PC-3 (cell line): ENCODE results near the gene EXOSC10. TPM values are rescaled to one million over a fixed set of nuclear protein-coding genes. Genes with fewer than 3 reads are reported as not detected.
A peak's percentile ranks its signal among the peaks of the same experiment; 100 is the strongest.

Experiments
- ATAC-seq: fragments of 200-7000 bp; cut with Tn5 transposase; 2 replicates; pipeline ENCODE4 v1.9.1; 2020; ENCODE audit warnings: mild to moderate bottlenecking, moderate library complexity
- BruUV-seq: library from RNA; stranded (reverse); fragments of 400-500 nt; replicated peaks from 2 replicates; lab custom pipeline; 2021; lab: Mats Ljungman, UMichigan
- CTCF ChIA-PET: fragments of 300-600 bp; sonication (Branson Sonifier 250); formaldehyde crosslinking; loops from one replicate; lab custom pipeline; 2022; ENCODE audit warnings: antibody characterized with exemption; lab: Charles Lee
- POLR2A ChIA-PET: fragments of 300-600 bp; sonication (Branson Sonifier 250); formaldehyde crosslinking; loops from one replicate; lab custom pipeline; 2022; ENCODE audit warnings: antibody characterized with exemption; ENCODE audit not compliant: unreplicated experiment; lab: Charles Lee
- DNase-seq: peaks from one replicate; pipeline ENCODE4 v3.0.0-alpha.2; 2015
- H2AFZ ChIP-seq: fragments of 300-600 bp; sonication (generic); 2 replicates; pipeline ENCODE4 v1.6.0; 2016; ENCODE audit warnings: antibody characterized with exemption, low read length
- H3F3A ChIP-seq: fragments of 300-600 bp; sonication (generic); one replicate; pipeline ENCODE4 v1.6.0; 2017; ENCODE audit warnings: antibody characterized with exemption, low read length, control low read depth, mild to moderate bottlenecking; ENCODE audit not compliant: unreplicated experiment
- H3K27ac ChIP-seq: fragments of 300-600 bp; sonication (generic); 2 replicates; pipeline ENCODE4 v1.5.1; 2016; ENCODE audit warnings: mild to moderate bottlenecking, low read length
- H3K27me3 ChIP-seq: fragments of 300-600 bp; sonication (generic); 2 replicates; pipeline ENCODE4 v1.6.1; 2016; ENCODE audit warnings: low read length, mixed read lengths
- H3K36me3 ChIP-seq: fragments of 300-600 bp; sonication (generic); 2 replicates; pipeline ENCODE4 v1.6.1; 2016; ENCODE audit warnings: low read depth, mixed run types, low read length, mixed read lengths
- H3K4me1 ChIP-seq: fragments of 300-600 bp; sonication (generic); 2 replicates; pipeline ENCODE4 v1.5.1; 2016; ENCODE audit warnings: low read length; ENCODE audit not compliant: insufficient read depth
- H3K4me2 ChIP-seq: fragments of 300-600 bp; sonication (generic); 2 replicates; pipeline ENCODE4 v1.6.0; 2016; ENCODE audit warnings: low read length
- H3K4me3 ChIP-seq: fragments of 300-600 bp; sonication (generic); 2 replicates; pipeline ENCODE4 v1.5.1; 2016; ENCODE audit warnings: mild to moderate bottlenecking, low read length, mixed read lengths
- H3K79me2 ChIP-seq: fragments of 300-600 bp; sonication (generic); 2 replicates; pipeline ENCODE4 v1.6.1; 2017; ENCODE audit warnings: low read length, mixed read lengths
- H3K9ac ChIP-seq: fragments of 300-600 bp; sonication (generic); 2 replicates; pipeline ENCODE4 v1.6.0; 2016; ENCODE audit warnings: mild to moderate bottlenecking, low read length
- H3K9me2 ChIP-seq: fragments of 300-600 bp; sonication (generic); replicated peaks from 2 replicates; pipeline ENCODE4 v1.6.1; 2016; ENCODE audit warnings: mixed run types, low read length, mixed read lengths
- H3K9me3 ChIP-seq: fragments of 300-600 bp; sonication (generic); 2 replicates; pipeline ENCODE4 v1.6.1; 2016; ENCODE audit warnings: low read length, mixed read lengths
- H4K20me1 ChIP-seq: fragments of 300-600 bp; sonication (generic); 2 replicates; pipeline ENCODE4 v1.6.1; 2016; ENCODE audit warnings: low read length, mixed read lengths
- EZH2 ChIP-seq: fragments of 300-600 bp; sonication (generic); IDR thresholded peaks from one replicate; pipeline ENCODE4 v1.6.1; 2017; ENCODE audit warnings: antibody characterized with exemption, mild to moderate bottlenecking, low read length; ENCODE audit not compliant: unreplicated experiment
- EZH2phosphoT487 ChIP-seq: fragments of 300-600 bp; sonication (generic); IDR thresholded peaks from 2 replicates; pipeline ENCODE4 v1.6.1; 2018; ENCODE audit warnings: mild to moderate bottlenecking, antibody characterized with exemption, low read length, borderline replicate concordance
- intact Hi-C: fragments of 100-400 bp; cut with micrococcal nuclease; formaldehyde crosslinking; loops from 2 replicates; pipeline ENCODE4 v1.9.0; 2023
- total RNA-seq: library from RNA; depleted of rRNA; stranded (reverse); fragments of >200 nt; gene quantifications from 2 replicates; pipeline ENCODE4 v1.2.3, GENCODE V29; 2014
- TF ChIP-seq, protein P1 (sequence below): fragments of 300-600 bp; sonication (generic); conservative IDR thresholded peaks from 2 replicates; pipeline ENCODE4 v1.5.1; 2017; ENCODE audit warnings: antibody characterized with exemption, low read depth, mild to moderate bottlenecking, low read length

Gene EXOSC10
- total RNA-seq, 1 experiment from 2014 or later = 96.3 TPM

DNA sequence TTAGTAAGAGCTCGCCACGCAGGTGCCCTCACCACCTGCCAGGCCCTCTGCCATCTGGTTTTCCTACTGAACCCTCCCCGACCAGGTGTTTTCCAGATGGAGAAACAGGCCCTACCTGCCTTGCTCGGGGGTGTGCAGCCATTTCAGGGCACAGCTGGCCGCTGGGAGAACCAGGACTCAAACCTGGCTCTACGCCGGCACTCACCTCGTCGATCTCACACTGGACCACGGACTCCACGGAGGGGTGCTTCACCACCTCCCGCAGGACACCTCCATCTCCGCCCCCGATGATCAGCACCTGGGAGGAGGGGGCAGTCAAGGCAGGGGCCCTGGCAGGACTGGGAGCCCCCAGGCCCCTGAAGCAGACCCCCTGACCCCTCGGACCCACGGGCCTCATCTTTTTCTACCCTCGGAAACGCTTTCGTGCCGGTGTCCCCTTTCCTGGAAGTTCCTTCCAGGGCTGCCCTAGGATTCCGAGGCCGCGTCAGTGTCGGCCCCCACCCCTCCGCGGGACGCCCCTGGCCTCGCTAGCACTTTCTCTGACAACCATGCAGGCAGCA lies 41.0 kb downstream of the EXOSC10 start:
- intact Hi-C loops = no loop called here
- DNase-seq (no peak), ATAC-seq (no peak)
- no peaks in the 10 kb centered on the region for H3K9me2 ChIP-seq
- CTCF ChIA-PET = no interaction called here
- H3K9ac ChIP-seq = peak overlapping the region; percentile 99
- peak overlapping the region; percentile 100 for H3K4me3 ChIP-seq
- H4K20me1 ChIP-seq = no peaks in the 10 kb centered on the region
- TF ChIP-seq EZH2 (no peak), EZH2phosphoT487 (no peak)
- no peaks in the 10 kb centered on the region for H3K27me3 ChIP-seq
- H3K9me3 ChIP-seq = no peaks in the 10 kb centered on the region
- H3K36me3 ChIP-seq = peaks cover 21% of the 10 kb centered on the region
- H3K4me2 ChIP-seq = peak overlapping the region; percentile 99
- POLR2A ChIA-PET = interaction anchor here (0.6 kb wide), 1 partner anchor 138 kb away, joined by 5 read pairs; no protein-coding TSS in a partner anchor
- H3F3A ChIP-seq = no peaks in the 10 kb centered on the region
- H2AFZ ChIP-seq = peak overlapping the region; percentile 61; the same call in 1 of the 2 replicates
- H3K79me2 ChIP-seq = peaks cover 53% of the 10 kb centered on the region
- BruUV-seq = TSS peak; percentile 39
- no peak overlapping the region for H3K27ac ChIP-seq
- peaks cover 16% of the 10 kb centered on the region; the same call in 1 of the 2 replicates for H3K4me1 ChIP-seq

DNA sequence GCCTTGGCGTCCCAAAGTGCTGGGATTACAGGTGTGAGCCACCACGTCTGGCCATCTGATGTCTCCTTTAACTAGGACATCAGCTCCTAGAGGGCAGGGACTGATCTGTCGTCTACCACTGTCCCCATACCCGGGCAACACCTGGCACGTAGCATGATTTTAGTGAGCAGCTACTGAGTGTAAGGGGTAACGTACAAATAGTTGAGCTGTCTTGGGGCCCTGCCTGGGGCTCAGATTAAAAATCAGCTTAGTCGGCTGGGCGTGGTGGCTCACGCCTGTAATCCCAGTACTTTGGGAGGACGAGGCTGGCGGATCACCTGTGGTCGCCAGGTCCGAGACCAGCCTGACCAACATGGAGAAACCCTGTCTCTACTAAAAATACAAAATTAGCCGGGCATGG lies 41.6 kb downstream of the EXOSC10 start:
- H3K9me2 ChIP-seq = no peaks in the 10 kb centered on the region
- peak overlapping the region; percentile 99; the same call in 1 of the 2 replicates for H3K9ac ChIP-seq
- intact Hi-C loops = no loop called here
- no peak for DNase-seq
- peak overlapping the region; percentile 100; the same call in 1 of the 2 replicates for H3K4me3 ChIP-seq
- no peak for ATAC-seq
- H3K27me3 ChIP-seq = no peaks in the 10 kb centered on the region
- no TSS peak for BruUV-seq
- H3K27ac ChIP-seq = no peak overlapping the region
- H3K36me3 ChIP-seq = peaks cover 21% of the 10 kb centered on the region
- ChIA-PET CTCF (no interaction called here), POLR2A (interaction anchor here (0.6 kb wide), 1 partner anchor 139 kb away, joined by 5 read pairs; no protein-coding TSS in a partner anchor)
- H3K79me2 ChIP-seq = peaks cover 53% of the 10 kb centered on the region
- no peaks in the 10 kb centered on the region for H3F3A ChIP-seq
- no peaks in the 10 kb centered on the region for H4K20me1 ChIP-seq
- peaks cover 16% of the 10 kb centered on the region; the same call in 1 of the 2 replicates for H3K4me1 ChIP-seq
- TF ChIP-seq EZH2phosphoT487 (no peak), EZH2 (no peak)
- TF ChIP-seq, protein P1, sequence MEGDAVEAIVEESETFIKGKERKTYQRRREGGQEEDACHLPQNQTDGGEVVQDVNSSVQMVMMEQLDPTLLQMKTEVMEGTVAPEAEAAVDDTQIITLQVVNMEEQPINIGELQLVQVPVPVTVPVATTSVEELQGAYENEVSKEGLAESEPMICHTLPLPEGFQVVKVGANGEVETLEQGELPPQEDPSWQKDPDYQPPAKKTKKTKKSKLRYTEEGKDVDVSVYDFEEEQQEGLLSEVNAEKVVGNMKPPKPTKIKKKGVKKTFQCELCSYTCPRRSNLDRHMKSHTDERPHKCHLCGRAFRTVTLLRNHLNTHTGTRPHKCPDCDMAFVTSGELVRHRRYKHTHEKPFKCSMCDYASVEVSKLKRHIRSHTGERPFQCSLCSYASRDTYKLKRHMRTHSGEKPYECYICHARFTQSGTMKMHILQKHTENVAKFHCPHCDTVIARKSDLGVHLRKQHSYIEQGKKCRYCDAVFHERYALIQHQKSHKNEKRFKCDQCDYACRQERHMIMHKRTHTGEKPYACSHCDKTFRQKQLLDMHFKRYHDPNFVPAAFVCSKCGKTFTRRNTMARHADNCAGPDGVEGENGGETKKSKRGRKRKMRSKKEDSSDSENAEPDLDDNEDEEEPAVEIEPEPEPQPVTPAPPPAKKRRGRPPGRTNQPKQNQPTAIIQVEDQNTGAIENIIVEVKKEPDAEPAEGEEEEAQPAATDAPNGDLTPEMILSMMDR = no peak
- H2AFZ ChIP-seq = no peak overlapping the region
- H3K4me2 ChIP-seq = peak overlapping the region; percentile 99
- no peaks in the 10 kb centered on the region for H3K9me3 ChIP-seq

DNA sequence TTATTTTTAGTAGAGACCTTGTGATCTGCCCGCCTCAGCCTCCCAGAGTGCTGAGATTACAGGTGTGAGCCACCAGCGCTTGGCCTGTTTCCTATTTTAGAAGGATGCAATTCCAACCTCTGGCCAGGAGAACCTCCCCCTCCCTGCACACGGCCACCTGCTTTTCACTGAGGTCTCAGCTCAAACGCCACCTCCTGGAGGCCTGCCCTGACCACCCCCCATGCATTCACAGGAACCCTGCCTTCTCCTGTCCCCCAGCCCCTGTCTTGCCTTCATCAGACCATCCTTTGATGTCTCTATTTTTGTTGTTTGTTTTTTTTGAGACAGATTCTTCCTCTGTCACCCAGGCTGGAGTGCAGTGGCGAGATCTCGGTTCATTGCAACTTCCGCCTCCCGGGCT lies 42.2 kb downstream of the EXOSC10 start:
- POLR2A ChIA-PET = interaction anchor here (0.7 kb wide), 1 partner anchor 90 kb away, joined by 18 read pairs; no protein-coding TSS in a partner anchor
- CTCF ChIA-PET = no interaction called here
- ATAC-seq (no peak), DNase-seq (no peak)
- Histone ChIP-seq H3K9me3 (no peaks in the 10 kb centered on the region), H3K4me1 (peaks cover 16% of the 10 kb centered on the region; the same call in 1 of the 2 replicates), H3K36me3 (peaks cover 21% of the 10 kb centered on the region), H3K27ac (no peak overlapping the region), H3K9me2 (no peaks in the 10 kb centered on the region), H2AFZ (no peak overlapping the region), H3K27me3 (no peaks in the 10 kb centered on the region), H3K9ac (no peak overlapping the region), H3K79me2 (peaks cover 53% of the 10 kb centered on the region), H3K4me2 (peak overlapping the region; percentile 99), H3K4me3 (peak overlapping the region; percentile 100; the same call in 1 of the 2 replicates), H4K20me1 (no peaks in the 10 kb centered on the region), H3F3A (no peaks in the 10 kb centered on the region)
- intact Hi-C loops = no loop called here
- no TSS peak for BruUV-seq
- TF ChIP-seq, protein P1 = no peak
- TF ChIP-seq EZH2 (no peak), EZH2phosphoT487 (no peak)
